ENCODE measurements around the gene DMP1. TPM values are rescaled to one million over a fixed set of nuclear protein-coding genes. Genes with fewer than 3 reads are reported as not detected.

Gene DMP1, protein sequence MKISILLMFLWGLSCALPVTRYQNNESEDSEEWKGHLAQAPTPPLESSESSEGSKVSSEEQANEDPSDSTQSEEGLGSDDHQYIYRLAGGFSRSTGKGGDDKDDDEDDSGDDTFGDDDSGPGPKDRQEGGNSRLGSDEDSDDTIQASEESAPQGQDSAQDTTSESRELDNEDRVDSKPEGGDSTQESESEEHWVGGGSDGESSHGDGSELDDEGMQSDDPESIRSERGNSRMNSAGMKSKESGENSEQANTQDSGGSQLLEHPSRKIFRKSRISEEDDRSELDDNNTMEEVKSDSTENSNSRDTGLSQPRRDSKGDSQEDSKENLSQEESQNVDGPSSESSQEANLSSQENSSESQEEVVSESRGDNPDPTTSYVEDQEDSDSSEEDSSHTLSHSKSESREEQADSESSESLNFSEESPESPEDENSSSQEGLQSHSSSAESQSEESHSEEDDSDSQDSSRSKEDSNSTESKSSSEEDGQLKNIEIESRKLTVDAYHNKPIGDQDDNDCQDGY
- total RNA-seq, result not detected in 2 replicates

DNA sequence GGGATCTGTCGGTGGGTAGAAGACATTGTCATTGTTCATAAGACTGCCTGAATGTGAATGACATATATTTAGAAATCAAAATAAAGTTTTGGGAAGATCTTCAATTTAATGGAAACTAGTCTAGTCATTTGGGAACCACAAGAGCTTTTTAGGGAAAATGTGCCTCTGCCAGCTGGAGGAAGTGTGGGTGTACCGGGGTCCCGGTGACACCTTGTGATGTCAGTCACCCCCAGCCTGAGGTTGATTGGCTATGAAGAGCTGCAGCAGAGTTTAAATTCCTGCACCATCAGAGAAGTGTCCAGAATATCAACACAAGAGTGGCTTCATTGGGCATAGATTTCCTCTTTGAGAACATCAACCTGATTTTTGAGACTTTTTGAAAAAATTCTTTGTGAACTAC is at the start of gene DMP1:
Gene DMP1, plus strand, starts transcription at position 301 of the 400 bp plus-strand sequence. CDS start 6,213 bp downstream, outside the sequence.

DNA sequence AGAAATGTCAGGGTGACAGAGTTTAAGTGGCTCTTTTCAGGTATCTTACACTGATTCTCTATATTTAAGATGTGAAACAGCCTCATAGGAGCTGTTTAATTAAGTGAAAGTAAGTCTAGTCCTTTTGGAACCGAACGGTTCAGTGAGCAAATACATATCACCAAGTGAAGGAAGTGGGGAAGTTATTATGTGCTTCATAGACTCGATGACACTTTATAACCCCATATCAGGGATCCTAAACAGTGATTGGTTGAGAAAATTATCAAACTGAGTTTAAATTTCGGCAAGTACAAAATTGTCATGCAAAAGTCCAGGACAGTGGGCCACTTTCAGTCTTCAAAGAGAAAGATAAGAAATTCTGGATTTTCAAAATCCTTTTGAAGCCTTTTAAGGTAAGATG is 41.9 kb upstream of the DMP1 start, which contains the start of gene DSPP:
Gene DSPP, plus strand, starts transcription at position 301 of the 400 bp plus-strand sequence. CDS start 2,380 bp downstream, outside the sequence.

Other genes starting within 250 kb of the DMP1 start
- gene NUDT9, start 227.7 kb upstream of the DMP1 start, total RNA-seq, result 9.5 and 19.3 TPM in 2 replicates
- under 0.01 and 0.18 TPM in 2 replicates for gene SPARCL1, start 120.9 kb upstream of the DMP1 start, total RNA-seq
- gene DSPP, start 41.8 kb upstream of the DMP1 start, total RNA-seq, result not detected in 2 replicates
- gene IBSP, start 149.3 kb downstream of the DMP1 start, total RNA-seq, result not detected in 2 replicates
- gene MEPE, start 182.7 kb downstream of the DMP1 start, total RNA-seq, result not detected in 2 replicates

Data from smooth muscle cell of bladder (primary cell).